ENCODE results near the gene SPECC1.

GRCh38 chr17:20228860-20229259 is 219.7 kb downstream of the SPECC1 start:
- TF ChIP-seq CTCF (conservative IDR thresholded peaks at IDR 0.05; ENCODE audit: low read depth, low read length) (no peak), EZH2 (IDR thresholded peaks at IDR 0.05; ENCODE audit: low read length, unreplicated experiment) (no peak)

All from PC-3 (cell line).